Astrocyte of the cerebellum (primary cell): Measurements from ENCODE around the gene STAMBPL1.

Source experiments
- DNase-seq: peaks from one replicate; pipeline ENCODE4 v3.0.0-alpha.2; 2011; ENCODE audit warnings: low read depth
- H3K4me3 ChIP-seq: 2 replicates; pipeline ENCODE4 v1.5.1; 2011; ENCODE audit warnings: mild to moderate bottlenecking, low read depth, low read length, moderate library complexity
- CTCF ChIP-seq: IDR thresholded peaks from 2 replicates; pipeline ENCODE4 v1.5.1; 2012; ENCODE audit warnings: low read length, low read depth, moderate library complexity, mild to moderate bottlenecking; ENCODE audit errors: missing control alignments
- in situ Hi-C: cut with HindIII; loops from 2 replicates; pipeline ENCODE4 v1.10.0; 2017; ENCODE audit warnings: low sequenced_read_pairs

The STAMBPL1 gene

GRCh38 chr10:88901984-88902789 lies 22.1 kb downstream of the STAMBPL1 start:
- no peak for TF ChIP-seq CTCF
- H3K4me3 ChIP-seq = no peak overlapping the region
- in situ Hi-C loops = no loop called here
- DNase-seq = no peak

GRCh38 chr10:88903715-88904114 lies 23.7 kb downstream of the STAMBPL1 start:
- DNase-seq = no peak
- no peak for TF ChIP-seq CTCF
- H3K4me3 ChIP-seq = no peak overlapping the region
- in situ Hi-C loops = no loop called here

GRCh38 chr10:88906921-88907320 lies 26.9 kb downstream of the STAMBPL1 start:
- no peak for DNase-seq
- in situ Hi-C loops = no loop called here
- no peak overlapping the region for H3K4me3 ChIP-seq
- TF ChIP-seq CTCF = no peak

GRCh38 chr10:88908194-88908593 lies 28.1 kb downstream of the STAMBPL1 start:
- no peak for DNase-seq
- H3K4me3 ChIP-seq = no peak overlapping the region
- TF ChIP-seq CTCF = no peak
- in situ Hi-C loops = no loop called here

DNA sequence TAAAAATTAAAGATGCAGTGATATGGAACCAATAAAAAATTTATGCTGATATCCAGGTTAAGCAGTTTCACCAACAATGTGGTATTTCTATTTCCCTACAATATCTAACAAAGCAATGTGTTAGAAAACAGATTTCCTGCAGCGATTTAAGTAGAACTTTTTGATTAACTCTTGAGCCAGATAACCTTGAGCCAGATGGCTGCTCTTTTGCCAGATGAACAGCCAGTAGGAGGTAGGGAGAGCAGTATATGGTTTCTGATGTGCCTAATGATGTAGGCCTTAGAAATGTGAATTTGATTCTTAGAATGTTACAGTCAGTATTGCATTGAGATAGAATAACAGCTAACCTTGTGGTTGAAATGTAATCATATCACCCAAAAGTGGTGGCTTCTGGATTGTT lies 31.1 kb downstream of the STAMBPL1 start:
- TF ChIP-seq CTCF = no peak
- no peak for DNase-seq
- no peak overlapping the region for H3K4me3 ChIP-seq
- in situ Hi-C loops = no loop called here

GRCh38 chr10:88911851-88912250 lies 31.8 kb downstream of the STAMBPL1 start:
- no peak for DNase-seq
- no peak overlapping the region for H3K4me3 ChIP-seq
- in situ Hi-C loops = no loop called here
- TF ChIP-seq CTCF = no peak
